ENCODE data around the gene SNTB2.

SNTB2 gene

DNA sequence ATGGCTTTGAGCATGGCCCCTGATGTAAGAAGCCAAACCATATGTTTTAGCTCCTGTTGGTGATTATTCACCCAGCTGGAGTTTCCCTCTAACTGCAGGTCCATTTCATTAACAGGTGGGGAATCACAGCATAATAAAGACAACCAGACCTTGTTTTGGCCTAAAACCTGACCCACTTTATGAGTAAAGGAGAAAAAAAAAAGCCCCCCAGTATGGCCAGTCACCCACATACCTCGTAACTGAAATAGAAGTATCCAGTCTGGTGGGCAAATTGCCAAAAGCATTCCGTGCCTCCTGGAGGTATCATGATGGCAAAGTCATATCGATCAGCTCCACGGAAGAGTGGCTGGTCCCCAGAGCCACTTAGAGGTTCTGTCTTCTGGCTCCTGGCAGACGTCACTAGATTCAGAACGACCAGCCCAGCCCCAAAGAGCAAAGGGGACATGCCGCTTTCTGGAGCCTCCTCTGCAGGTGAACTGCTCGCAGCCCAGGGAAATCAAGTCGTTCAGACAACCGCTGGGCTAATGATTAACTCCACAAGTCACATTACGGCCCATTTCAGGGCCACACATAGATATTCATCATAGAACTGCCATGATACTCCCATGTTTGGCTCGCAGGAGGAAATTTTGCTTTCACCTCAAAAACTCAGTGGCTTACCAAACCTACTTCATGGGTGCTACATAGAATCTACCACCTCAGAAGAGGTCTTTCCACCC lies 164.5 kb downstream of the SNTB2 start, which contains the start of gene TMED6:
Gene TMED6 (minus strand): TSS at position 478 of the 719 bp plus-strand sequence. CDS start 33 bp downstream, at position 445.
- DNase-seq (ENCODE audit: low read depth), result no peak
- no peak within 1 kb of the TSS for H3K4me3 ChIP-seq (ENCODE audit: low read length)
- TF ChIP-seq, protein P1, sequence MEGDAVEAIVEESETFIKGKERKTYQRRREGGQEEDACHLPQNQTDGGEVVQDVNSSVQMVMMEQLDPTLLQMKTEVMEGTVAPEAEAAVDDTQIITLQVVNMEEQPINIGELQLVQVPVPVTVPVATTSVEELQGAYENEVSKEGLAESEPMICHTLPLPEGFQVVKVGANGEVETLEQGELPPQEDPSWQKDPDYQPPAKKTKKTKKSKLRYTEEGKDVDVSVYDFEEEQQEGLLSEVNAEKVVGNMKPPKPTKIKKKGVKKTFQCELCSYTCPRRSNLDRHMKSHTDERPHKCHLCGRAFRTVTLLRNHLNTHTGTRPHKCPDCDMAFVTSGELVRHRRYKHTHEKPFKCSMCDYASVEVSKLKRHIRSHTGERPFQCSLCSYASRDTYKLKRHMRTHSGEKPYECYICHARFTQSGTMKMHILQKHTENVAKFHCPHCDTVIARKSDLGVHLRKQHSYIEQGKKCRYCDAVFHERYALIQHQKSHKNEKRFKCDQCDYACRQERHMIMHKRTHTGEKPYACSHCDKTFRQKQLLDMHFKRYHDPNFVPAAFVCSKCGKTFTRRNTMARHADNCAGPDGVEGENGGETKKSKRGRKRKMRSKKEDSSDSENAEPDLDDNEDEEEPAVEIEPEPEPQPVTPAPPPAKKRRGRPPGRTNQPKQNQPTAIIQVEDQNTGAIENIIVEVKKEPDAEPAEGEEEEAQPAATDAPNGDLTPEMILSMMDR (conservative IDR thresholded peaks at IDR 0.05; ENCODE audit: low read length), result no peak

All from AG10803 (cell line).